KG1 (cell line): ENCODE results near the gene SLC4A8.

Experiments used
- DNase-seq: peaks from one replicate; lab custom pipeline; 2025; lab: John Stamatoyannopoulos, UW

Gene SLC4A8

DNA sequence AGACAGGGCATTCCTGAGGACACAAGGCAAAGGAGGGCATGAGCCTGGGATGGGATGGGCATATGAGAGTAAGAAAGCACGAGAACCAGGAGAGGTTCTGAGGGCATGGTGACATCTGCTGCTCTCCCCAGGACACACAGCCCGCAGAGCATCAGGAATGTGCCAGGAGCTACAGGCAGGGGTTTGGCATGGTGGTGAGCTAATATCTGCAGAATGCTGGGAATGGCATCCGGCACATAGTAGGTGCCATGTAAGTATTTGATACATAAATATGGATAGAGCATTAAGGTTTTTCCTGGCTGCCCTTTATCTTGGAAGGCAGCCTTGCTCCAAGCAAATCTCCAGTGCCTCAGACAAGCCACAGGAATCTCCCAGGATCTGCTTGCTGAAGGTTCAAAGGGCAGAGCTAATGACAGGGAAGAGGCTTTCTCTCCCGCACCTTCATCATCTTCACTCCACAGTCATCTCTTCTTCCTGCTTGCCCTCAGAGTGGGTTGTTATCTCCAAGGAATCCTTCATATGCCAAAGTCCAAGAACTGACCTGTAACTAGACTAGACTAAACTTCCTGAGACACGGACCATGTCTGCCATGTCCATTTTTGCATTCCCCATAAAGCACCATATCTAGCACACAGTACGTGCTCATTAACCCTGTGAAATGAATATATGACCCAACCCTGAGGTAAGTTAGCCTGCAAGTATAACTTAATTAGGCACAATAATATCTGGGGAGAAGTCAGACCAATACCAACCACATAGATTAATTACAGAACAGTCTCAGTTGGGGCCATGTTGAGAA lies 104.4 kb downstream of the SLC4A8 start:
- no peak for DNase-seq

DNA sequence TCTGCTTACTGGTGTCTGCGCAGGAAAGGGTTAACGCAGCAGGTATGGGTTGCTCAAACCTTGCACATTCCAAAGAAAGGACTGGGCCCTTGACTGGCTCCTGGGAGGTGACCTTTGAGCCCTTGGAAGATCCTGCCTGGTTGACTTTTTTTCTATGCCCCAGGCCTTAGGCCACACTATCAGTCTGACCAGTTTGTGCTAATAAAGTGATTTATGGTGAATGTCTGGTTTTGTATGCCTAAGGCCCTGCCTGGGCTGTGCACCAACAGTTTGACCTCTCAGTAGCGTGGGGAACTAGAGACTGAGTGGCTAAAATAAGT lies 105.0 kb downstream of the SLC4A8 start:
- DNase-seq: no peak

DNA sequence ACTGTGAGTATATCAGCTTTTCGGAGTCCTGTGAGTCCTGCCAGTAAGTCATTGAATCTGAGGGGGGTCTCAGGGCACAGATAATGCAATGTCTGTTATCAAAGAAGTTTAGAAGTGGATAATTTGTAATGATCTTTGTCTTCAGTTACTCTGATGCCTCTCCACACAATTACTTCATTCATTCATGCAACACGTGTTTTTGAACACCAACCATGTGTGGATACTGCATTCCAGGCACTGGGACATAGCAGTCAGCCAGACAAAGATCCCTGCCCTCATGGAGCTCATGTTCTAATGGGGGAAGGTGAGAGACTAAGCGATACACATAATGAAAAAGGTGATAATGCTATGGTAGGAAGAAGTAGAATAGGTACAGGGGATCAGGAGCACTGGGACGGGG lies 105.6 kb downstream of the SLC4A8 start:
- no peak for DNase-seq

DNA sequence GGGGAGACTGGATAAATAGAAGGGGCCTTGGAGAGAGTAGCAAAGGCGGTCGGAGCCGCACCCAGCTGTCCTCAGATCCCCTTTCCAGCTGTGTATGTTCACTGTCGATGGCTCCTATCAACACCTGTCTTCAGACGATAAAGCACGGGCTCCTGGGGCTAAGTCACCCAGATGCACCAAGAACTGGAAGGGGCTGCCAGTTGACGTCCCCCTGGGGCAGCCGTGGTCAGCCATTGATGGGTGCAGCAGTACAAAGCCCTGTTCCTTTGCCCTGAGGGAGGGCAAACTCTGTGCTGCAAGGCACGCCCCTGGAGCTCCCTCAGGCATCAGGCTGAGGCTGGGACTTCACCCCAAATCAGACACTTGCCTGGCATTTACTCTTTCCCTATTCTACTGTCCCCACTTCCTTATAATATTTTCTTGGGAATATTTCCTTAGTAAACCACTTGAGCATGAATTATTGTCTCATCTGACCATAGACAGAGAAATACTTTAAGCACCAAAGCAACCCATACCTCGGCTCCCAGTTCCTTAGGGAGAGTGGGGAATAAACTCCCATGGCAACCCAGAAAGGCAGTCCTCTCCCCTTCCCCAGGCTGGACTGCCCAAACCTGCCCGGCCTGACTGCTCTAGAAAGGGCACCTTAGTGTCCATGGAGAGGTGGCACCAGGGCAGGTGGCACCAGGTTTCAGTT lies 106.8 kb downstream of the SLC4A8 start:
- DNase-seq: no peak

DNA sequence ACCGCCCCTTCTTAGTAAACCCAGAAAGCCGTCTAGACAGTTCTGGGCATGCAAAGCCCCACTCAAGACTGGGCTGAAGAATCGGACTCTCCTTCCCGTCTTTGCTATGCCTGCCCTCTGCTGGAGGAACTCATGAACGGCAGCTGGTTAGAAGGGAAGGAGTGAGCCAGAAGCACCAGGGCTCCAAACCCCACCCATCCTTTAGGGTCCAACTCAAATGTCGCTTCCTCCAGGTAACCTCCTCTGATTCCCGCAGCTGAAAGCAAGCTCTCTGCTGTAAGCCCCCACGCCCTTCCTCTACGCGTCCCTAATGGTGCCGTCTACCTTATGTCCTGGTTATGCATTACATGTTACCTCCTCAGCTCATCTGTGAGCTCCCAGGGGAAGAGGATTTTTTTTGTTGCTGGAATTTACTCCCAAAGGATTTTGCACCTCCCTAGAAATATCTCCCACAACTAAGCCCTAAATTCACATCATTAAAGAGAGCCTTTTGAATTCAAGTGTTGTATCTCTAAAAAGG lies 107.4 kb downstream of the SLC4A8 start:
- DNase-seq: peak; percentile 8

DNA sequence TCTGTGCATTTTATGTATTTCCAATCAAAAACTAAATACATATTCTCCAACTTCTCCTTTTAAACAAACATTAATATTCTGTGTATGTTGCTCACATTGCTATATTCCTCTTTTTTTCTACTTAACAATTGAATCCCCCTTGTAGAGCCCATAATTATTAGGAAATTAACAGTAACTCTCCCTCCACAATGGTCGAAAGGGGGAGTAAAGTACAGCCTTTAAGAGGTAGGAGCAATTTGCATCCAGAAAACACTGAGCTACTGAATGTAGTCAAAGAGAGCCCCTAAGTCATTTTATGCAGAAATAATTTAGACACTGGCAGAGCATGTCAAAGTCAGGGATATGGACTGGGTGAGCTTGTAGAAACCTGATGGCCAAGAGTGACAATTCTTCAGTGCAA lies 109.2 kb downstream of the SLC4A8 start:
- no peak for DNase-seq

DNA sequence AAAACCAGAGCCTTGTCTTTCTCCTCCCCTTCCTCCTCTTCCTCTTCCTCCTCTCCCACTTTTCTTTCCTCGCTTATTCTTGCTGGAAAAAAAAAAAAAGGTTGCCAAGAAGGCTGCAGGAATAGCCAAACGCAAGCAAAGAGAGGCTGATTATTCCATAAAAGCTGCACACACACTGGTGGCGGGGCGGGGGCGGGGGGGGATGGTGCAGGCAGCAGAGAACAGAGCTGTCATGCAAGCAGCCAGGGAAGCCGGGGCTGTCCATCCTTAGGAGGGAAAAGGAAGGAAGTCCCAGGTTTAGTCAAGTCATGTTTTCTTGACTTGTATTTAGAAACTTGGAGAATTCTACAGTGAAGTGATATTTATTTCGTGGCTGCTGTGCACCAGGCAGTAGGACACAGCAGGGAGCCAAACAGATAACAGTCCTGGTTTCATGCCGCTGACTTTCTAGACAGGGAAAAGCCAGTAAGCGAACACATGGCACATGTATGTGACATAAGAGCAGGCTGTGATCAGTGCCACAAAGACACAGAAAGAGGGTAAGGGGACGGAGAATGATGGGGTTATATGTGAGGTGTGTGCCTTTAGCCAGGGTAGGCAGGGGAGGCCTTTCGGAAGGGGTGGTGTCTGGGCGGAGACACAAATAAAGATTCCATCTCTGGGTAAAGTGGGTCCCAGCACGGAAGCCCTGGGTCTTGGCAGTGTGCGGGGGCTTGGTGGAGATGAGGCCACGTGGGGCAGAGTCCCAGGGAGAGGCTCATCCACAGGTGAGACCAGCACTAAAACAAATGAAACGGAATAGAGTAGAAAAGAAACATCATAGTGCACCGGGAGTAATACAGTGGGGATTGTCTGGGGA lies 109.8 kb downstream of the SLC4A8 start:
- no peak for DNase-seq

DNA sequence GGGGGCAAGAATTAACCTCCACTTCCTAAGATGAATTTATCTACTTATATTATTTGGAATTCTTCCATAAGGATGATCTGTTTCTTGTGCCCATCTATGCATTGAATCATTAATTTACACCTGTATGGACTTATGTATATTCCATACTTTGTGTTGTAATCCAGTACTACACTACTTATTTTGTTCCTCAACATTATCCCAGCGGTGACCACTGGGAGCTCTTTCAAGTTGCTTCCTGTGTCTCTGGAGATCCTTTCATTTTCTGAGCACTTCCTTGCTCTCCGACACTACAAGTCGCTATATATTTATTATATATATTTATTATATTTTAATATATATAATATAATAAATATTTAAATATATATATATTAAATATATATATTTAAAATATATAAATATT lies 111.5 kb downstream of the SLC4A8 start:
- DNase-seq: no peak

DNA sequence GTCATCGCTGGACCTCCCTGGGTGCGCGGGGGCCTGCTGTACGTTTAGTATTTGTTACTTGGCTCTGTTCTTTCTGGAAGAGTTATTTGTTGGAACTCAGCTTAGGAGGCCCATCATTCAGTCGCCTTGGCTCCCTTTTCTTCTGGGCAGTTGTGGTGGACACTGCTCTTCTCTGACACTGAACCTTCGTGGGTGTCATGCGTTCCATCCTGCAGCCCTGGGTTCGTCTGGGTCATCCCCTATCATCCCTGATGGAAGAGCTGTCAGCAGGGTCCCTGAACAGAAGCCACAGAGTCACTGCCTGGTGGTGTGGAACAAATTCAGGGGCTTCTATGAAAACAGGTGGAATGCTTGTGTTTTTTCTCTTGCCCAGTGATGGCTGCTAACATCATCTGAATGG lies 113.5 kb downstream of the SLC4A8 start:
- DNase-seq: no peak

DNA sequence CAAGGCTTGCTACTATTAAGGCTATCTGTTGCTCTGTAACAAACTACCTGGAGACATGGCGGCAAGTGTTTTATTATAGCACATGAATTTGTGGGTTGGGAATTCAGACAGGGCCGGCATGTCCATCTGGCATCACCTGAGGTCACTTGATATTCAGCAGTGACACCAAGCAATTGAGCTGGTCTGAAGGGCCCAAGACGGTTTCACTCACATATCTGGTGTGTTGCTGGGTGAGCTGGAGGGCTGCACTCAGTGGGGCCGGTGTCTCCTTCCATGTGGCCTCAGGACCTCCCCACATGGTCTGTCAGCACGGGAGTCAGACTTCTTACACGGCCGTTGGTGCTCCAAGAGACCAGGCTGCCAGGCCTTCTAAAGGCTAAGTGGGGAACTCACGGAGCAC lies 114.0 kb downstream of the SLC4A8 start:
- no peak for DNase-seq

DNA sequence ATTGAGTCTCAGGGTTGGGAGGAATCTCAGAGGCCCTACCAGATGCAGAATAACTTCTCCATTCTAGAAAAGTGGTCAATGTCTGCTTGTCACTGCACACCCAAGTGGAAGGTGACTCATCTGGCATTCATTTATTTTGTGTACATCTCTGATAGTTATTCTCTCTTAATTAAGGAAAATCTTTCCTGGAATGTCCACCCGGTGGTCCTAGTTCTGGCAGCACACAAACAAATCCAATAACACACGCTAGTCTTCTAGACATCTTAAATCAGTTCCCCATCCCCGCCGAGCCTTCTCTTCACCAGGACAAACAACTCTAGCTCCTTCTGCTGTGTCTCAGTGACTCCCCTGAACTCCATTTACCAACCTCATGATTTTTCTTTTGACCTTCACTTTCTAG lies 116.4 kb downstream of the SLC4A8 start:
- DNase-seq: no peak

DNA sequence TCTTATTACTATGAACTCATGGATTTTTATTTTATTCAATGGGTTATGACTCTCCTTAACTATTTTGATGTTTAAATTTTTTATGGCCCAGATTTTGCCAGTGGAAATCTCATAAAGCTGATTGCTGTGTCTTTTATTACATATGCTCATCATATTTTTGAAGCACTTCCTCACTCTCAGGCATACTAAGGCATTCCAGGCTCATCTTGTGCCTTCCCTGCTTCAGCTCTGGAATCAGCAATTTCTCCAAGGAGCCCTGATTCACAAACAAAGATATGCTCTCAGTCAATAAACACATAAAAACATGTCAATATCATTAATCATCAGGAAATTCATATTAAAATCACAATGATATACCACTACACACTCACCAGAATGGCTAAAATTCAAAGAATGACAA lies 121.5 kb downstream of the SLC4A8 start:
- no peak for DNase-seq

DNA sequence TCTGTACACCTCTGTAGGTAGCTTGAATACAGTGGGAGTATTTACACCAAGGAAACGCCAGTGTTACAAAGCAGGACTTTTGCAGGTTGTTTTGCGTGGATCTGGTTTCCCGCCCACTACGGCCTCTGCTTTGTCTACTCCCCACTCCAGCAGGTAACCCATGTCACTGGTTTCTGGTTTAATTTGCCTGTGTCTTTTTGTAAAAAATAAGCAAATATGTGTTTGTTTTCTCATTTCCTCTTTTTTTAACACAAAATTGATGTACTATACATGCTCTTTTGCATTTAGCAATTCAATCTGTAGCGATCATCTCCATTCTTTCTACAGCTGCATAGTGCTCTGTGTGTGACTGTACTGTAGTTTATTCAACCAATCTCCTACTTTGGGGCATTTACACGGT lies 123.0 kb downstream of the SLC4A8 start:
- no peak for DNase-seq

DNA sequence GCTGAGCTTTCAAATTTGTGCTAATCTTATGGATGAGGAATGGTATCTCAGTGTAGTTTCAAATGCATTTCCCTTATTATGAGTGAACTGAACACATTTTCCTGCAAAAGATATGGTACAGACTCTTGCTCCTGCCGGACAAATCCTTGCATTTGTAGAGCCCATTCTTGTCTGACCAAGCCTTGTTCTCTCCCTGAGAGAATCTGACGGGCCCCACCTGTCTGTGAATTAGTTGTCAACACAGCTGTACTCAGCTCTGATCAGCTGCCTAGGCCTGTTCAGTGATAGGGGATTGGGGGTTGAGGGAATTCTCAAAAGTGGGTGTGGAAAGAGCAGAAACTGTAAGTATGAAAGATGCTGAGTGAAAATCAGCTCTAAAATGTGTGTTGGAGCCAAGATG lies 123.6 kb downstream of the SLC4A8 start:
- no peak for DNase-seq

DNA sequence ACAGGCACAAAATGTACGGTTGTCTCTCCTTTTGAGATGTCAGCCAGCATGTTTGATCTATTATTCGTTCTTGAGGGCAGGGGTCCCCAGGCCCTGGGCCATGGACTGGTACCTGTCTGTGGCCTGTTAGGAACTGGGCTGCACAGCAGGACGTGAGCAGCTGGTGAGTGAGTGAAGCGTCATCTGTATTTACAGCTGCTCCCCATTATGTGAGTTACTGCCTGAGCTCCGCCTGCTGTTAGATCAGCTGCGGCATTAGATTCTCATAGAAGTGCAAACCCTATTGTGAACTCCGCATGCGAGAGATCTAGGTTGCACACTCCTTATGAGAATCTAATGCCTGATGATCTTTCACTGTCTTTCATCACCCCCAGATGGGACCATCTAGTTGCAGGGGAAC lies 125.0 kb downstream of the SLC4A8 start:
- no peak for DNase-seq
